Measurements from ENCODE around the gene TOGARAM2. TPM values are rescaled to one million over a fixed set of nuclear protein-coding genes. Genes with fewer than 3 reads are reported as not detected.

TOGARAM2 gene
- total and polyA plus RNA-seq, 10 of the 15 experiments (the other 5 are each of a cell fraction or from before 2014, with no cell fraction given) = 0.01 to 0.06 (median 0.03) TPM; not detected in 7

DNA sequence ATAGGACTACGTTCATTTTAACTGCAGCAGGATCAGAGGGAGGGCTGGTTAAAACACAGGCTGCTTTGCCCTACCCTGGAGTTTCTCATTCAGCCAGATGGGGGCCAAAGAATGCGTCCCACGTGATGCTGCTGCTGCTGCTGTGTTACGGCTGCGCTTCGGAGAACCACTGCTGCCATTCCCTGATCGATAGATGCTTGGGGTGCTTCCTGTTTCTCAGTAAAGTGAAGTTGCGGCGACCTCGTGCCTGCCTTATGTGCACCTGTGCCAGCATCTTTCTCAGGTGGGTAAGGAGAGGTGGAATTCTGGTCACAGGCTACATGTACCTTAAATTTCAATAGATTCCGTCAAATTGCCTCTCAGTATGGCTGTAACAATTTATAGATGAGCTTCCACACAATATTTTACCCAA is 24.7 kb upstream of the TOGARAM2 start:
- CTCF ChIA-PET = no interaction called here
- SMC1A ChIA-PET (ENCODE audit: uncharacterized antibody, unreplicated experiment) = interaction anchor here (0.9 to 1.3 kb wide), 2 partner anchors 137 to 968 kb away, joined by 3 to 4 read pairs; no protein-coding TSS in a partner anchor
- Histone ChIP-seq H2AFZ (ENCODE audit: control insufficient read depth, low read depth, low read length) (no peak overlapping the region), H3K9ac (ENCODE audit: control insufficient read depth, insufficient read depth, low read length) (no peak overlapping the region), H3K4me1 (ENCODE audit: control insufficient read depth, insufficient read depth, low read length) (no peaks in the 10 kb centered on the region), H3K4me3 (no peak overlapping the region), H3K79me2 (ENCODE audit: control insufficient read depth, insufficient read depth, low read length) (no peaks in the 10 kb centered on the region), H3K27ac (ENCODE audit: control insufficient read depth, insufficient read depth) (no peak overlapping the region), H3K4me2 (ENCODE audit: control insufficient read depth, insufficient read depth) (no peak overlapping the region), H3K36me3 (ENCODE audit: control insufficient read depth in 2 of 2, insufficient read depth in 2 of 2, low read length in 1 of 2) (no peaks in the 10 kb centered on the region), H4K20me1 (ENCODE audit: control insufficient read depth, insufficient read depth) (no peaks in the 10 kb centered on the region), H3K27me3 (replicated peaks in 1 of 2; ENCODE audit: control insufficient read depth in 2 of 2, insufficient read depth in 2 of 2, low read length in 1 of 2) (no peaks in the 10 kb centered on the region), H3K9me3 (replicated peaks; ENCODE audit: control insufficient read depth, insufficient read depth, low read length) (no peaks in the 10 kb centered on the region)
- RAD21 ChIA-PET (ENCODE audit: unreplicated experiment) = no interaction called here
- BruUV-seq (replicated peaks) = no TSS peak
- POLR2A ChIA-PET = no interaction called here
- no peak for DNase-seq (ENCODE audit: low read depth, low spot score)
- in situ Hi-C loops (cut with MboI) (loop anchor here (5.0 to 10.0 kb wide), 3 partner anchors 246 to 1118 kb away; no protein-coding TSS in a partner anchor), intact Hi-C loops (cut with micrococcal nuclease; ENCODE audit: unreplicated experiment) (loop anchor here (5.0 kb wide), 2 partner anchors 886 to 966 kb away; partner anchors contain the start of gene ALK)
- TF ChIP-seq POU2F2 (IDR thresholded peaks at IDR 0.05; ENCODE audit: borderline replicate concordance, low read depth, low read length) (no peak), RAD51 (IDR thresholded peaks at IDR 0.05) (no peak), SUZ12 (IDR thresholded peaks at IDR 0.05; ENCODE audit: unreplicated experiment) (no peak), EZH2 (IDR thresholded peaks at IDR 0.05; ENCODE audit: borderline replicate concordance, control insufficient read depth, low read depth, low read length) (no peak)
- TF ChIP-seq, protein P1, sequence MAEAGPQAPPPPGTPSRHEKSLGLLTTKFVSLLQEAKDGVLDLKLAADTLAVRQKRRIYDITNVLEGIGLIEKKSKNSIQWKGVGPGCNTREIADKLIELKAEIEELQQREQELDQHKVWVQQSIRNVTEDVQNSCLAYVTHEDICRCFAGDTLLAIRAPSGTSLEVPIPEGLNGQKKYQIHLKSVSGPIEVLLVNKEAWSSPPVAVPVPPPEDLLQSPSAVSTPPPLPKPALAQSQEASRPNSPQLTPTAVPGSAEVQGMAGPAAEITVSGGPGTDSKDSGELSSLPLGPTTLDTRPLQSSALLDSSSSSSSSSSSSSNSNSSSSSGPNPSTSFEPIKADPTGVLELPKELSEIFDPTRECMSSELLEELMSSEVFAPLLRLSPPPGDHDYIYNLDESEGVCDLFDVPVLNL (IDR thresholded peaks at IDR 0.05; ENCODE audit: low read depth, low read length) = no peak
- TF ChIP-seq, protein P2, sequence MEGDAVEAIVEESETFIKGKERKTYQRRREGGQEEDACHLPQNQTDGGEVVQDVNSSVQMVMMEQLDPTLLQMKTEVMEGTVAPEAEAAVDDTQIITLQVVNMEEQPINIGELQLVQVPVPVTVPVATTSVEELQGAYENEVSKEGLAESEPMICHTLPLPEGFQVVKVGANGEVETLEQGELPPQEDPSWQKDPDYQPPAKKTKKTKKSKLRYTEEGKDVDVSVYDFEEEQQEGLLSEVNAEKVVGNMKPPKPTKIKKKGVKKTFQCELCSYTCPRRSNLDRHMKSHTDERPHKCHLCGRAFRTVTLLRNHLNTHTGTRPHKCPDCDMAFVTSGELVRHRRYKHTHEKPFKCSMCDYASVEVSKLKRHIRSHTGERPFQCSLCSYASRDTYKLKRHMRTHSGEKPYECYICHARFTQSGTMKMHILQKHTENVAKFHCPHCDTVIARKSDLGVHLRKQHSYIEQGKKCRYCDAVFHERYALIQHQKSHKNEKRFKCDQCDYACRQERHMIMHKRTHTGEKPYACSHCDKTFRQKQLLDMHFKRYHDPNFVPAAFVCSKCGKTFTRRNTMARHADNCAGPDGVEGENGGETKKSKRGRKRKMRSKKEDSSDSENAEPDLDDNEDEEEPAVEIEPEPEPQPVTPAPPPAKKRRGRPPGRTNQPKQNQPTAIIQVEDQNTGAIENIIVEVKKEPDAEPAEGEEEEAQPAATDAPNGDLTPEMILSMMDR (IDR thresholded peaks at IDR 0.05 in 2 of 3, conservative IDR thresholded peaks at IDR 0.05 in 1 of 3; ENCODE audit: control insufficient read depth in 2 of 3, extremely low read depth in 1 of 3, insufficient read depth in 1 of 3, low read depth in 3 of 3, low read length in 3 of 3) = 0 out of 6 replicates have a peak, but pooled peaks of 1 of the 3 experiments have one; percentile 9
- TF ChIP-seq, protein P3, sequence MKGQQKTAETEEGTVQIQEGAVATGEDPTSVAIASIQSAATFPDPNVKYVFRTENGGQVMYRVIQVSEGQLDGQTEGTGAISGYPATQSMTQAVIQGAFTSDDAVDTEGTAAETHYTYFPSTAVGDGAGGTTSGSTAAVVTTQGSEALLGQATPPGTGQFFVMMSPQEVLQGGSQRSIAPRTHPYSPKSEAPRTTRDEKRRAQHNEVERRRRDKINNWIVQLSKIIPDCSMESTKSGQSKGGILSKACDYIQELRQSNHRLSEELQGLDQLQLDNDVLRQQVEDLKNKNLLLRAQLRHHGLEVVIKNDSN (IDR thresholded peaks at IDR 0.05; ENCODE audit: borderline replicate concordance, extremely low read length, insufficient read depth, low read depth, low read length) = peak; percentile 73
- FAIRE-seq = no peak
- WGBS (ENCODE audit: insufficient coverage, insufficient replicate concordance, low lambda C conversion rate, missing lambda C conversion rate) = 10% methylated on average over 11 of the region's 11 CpGs
- ATAC-seq = peak; percentile 63
